ENCODE measurements around the gene DNAJC5G.
A peak's percentile ranks its signal among the peaks of the same experiment; 100 is the strongest.
"Not testable (repeated sequence)": the region's sequence is repeated elsewhere in the genome, so short reads cannot be mapped to it uniquely, and the experiment has no call there.

DNAJC5G gene

DNA sequence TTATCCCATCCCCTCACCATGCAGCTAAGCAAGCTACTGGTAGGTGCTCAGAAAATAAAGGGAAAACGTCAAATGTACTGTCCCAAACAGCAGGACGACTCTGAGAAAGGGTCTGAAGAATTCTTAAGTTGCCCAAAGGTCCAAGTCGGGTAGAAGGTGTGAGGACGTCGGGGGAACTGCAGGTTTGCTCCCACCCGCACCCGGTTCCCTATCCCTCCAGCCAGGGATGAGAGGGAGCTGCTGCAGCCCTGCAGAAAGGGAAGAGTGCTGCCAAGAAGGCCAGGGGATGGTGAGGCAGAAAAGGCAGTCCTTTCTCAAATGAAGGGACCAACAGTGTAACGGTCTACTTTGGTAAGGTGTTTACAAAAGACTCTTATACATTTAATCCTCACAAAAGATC is 39.9 kb downstream of the DNAJC5G start:
- no peak for DNase-seq (ENCODE audit: insufficient read length, low spot score)
- TF ChIP-seq TAF1 (IDR thresholded peaks at IDR 0.05; ENCODE audit: low read depth, low read length) (no peak), SPI1 (IDR thresholded peaks at IDR 0.05; ENCODE audit: low read depth, low read length) (no peak), PAX5 (IDR thresholded peaks at IDR 0.05; ENCODE audit: insufficient read depth, low read length, severe bottlenecking) (no peak), POLR2A (IDR thresholded peaks at IDR 0.05; ENCODE audit: low read depth, low read length) (no peak), POU2F2 (IDR thresholded peaks at IDR 0.05; ENCODE audit: low read depth, low read length) (no peak), POLR2AphosphoS5 (IDR thresholded peaks at IDR 0.05; ENCODE audit: low read depth, low read length) (no peak)
- FAIRE-seq = no peak

DNA sequence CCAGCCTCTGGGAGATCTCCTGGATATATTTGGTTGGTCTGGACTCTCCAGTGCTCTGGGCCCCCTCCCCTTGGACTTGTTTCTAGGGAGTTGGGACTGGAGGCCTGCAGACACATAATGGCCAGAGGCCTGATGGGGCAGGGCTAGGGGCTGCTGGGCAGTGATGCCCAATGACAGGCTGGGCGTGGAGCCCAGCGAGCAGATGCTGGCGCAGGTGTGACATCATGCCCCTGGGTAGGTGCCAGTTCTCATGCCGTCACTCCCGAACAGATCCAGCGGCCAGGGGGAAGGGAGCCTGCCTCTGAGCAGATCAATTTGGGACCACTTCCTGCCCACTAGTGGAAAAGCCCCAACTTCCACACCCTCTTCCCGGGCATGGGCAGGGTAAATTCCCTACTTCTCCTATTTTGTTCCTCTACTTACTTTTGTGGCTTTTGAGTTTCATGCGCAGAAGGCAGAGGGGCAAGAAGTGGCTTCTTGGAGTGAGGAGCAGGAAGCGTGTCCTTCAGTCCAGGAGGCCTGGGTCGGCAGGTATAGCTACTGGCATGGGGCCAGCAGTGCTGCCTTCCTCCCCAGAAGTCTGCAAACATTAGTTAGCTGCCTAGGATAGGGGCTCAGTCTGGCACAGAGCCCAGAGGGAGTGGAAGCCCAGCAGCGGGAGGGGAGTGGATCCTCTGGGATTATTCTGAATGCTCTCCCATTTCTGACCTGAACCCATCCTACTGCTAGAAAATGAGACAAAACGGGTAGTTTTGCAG is 41.6 kb downstream of the DNAJC5G start:
- no peak for TF ChIP-seq SPI1 (IDR thresholded peaks at IDR 0.05; ENCODE audit: low read depth, low read length)
- no peak for TF ChIP-seq TAF1 (IDR thresholded peaks at IDR 0.05; ENCODE audit: low read depth, low read length)
- no peak for TF ChIP-seq PAX5 (IDR thresholded peaks at IDR 0.05; ENCODE audit: insufficient read depth, low read length, severe bottlenecking)
- no peak for TF ChIP-seq POLR2A (IDR thresholded peaks at IDR 0.05; ENCODE audit: low read depth, low read length)
- no peak for TF ChIP-seq POLR2AphosphoS5 (IDR thresholded peaks at IDR 0.05; ENCODE audit: low read depth, low read length)
- TF ChIP-seq POU2F2 (IDR thresholded peaks at IDR 0.05; ENCODE audit: low read depth, low read length) = no peak
- FAIRE-seq (no peak), DNase-seq (ENCODE audit: insufficient read length, low spot score) (no peak)

DNA sequence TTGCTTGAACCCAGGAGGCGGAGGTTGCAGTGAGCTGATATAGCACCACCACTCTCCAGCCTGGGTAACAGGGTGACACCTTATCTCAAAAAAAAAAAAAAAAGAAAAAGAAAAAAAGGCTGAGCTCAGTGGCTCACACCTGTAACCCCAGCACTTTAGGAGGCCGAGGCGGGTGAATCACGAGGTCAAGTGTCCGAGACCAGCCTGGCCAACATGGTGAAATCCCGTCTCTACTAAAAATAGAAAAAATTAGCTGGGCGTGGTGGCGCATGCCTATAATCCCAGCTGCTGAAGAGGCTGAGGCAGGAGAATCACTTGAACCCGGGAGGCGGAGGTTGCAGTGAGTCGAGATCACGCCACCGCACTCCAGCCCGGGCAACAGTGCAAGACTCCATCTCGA is 44.6 kb downstream of the DNAJC5G start:
- DNase-seq (ENCODE audit: insufficient read length, low spot score); FAIRE-seq: not testable (repeated sequence)

DNA sequence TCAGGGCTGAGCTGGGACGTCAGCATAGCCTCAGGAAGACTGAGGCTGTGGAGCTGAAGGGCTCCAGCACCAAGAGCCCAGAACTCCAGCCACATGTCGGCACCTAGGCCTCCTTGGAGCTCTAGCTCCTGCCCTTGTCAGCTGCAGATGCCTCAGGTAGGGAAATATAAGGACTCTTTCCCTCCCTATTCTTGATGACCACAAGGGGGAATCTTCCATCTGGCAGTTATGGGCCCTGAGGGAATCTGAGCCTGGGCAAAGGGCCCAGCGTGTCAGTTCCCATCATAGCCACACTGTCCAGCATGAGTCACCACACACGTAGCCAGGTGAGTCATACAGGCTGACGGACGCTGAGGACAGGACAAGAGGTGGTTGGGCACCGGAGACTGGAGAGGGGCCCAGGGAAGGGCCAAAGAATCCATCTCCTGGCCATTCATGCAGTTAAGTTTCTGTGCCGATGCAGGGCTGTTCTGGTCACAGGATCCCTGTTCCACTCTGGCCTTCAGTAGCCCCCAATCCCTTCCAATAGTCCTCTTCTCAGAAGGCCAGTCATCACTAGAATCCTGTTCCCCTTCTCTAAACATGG is 45.8 kb downstream of the DNAJC5G start:
- no peak for DNase-seq (ENCODE audit: insufficient read length, low spot score)
- no peak for FAIRE-seq

DNA sequence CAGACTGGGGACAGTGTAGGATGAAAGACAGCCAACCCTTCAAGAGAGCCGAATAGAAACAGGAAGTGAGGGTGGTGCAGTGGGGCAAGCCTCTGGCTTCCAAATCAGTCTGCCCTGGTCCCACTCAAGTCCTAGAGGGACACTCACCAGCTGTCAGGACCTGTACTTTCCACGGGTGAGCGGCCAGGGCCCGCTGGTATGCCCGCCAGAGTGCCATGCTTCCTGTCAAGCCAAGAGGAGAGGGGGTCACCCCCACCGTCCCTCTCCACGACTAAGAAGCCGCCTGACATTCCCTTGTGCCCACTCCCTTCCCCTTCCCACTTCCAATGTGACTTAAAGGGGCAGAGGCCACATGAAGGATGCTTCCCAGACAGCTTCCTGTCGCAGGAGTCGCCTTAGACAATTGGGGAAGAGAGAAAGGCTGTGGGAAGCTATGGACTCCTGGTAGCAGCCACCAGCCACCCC is 47.1 kb downstream of the DNAJC5G start:
- FAIRE-seq (no peak), DNase-seq (ENCODE audit: insufficient read length, low spot score) (no peak)
- TF ChIP-seq SPI1 (IDR thresholded peaks at IDR 0.05; ENCODE audit: low read depth, low read length) = peak; percentile 91
- no peak; the same call in 1 of the 2 replicates for TF ChIP-seq POLR2A (IDR thresholded peaks at IDR 0.05; ENCODE audit: low read depth, low read length)

More for the DNA sequence above, 45.8 kb downstream of the DNAJC5G start:
- TF ChIP-seq TAF1 (IDR thresholded peaks at IDR 0.05; ENCODE audit: low read depth, low read length) (no peak), POLR2A (IDR thresholded peaks at IDR 0.05; ENCODE audit: low read depth, low read length) (no peak), POLR2AphosphoS5 (IDR thresholded peaks at IDR 0.05; ENCODE audit: low read depth, low read length) (no peak), PAX5 (IDR thresholded peaks at IDR 0.05; ENCODE audit: insufficient read depth, low read length, severe bottlenecking) (no peak), POU2F2 (IDR thresholded peaks at IDR 0.05; ENCODE audit: low read depth, low read length) (no peak), SPI1 (IDR thresholded peaks at IDR 0.05; ENCODE audit: low read depth, low read length) (no peak)

DNA sequence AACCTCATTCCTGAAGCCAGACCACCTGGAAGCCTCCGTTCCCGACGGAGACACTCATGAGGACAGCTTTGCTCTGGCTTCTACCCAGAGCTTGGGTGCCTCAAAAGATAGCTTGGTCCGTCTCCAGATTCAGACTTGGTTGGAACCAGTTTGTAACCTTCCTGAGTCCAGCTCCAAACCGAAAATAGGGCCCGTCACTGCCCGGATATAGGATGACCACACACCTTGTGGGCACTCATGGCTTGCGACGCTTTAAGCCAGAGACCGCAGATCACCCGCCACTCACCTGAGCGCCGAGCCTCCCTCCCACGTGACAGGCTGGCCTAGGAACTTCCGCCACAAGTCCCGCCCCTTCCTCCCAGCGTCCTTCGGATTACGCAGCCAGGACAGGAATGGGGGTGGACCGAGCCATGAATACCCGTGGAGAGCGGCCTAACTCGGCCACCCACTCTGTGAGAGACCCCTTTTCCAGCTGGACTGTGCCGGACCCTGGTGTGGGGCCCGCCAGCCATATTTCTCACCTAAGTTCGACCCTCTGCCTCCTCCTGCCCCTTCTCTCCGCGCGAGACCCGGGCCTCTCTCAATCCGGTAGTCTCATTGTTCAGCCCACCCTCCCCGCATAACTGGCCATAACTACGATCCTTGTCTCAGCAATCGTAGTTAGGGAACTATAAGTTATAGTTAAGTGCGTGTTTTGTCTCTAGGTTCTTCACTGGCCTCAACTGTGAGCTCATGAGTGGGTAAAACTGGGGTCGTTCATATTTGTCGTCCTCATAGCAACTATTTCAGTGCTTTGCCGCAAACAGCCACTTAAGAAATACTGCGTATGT is 47.7 kb downstream of the DNAJC5G start, which contains the start of gene MPV17:
TSS of gene MPV17 (minus strand) at position 332 of the 830 bp plus-strand sequence. CDS start 580 bp downstream, outside the sequence.
- DNase-seq (ENCODE audit: insufficient read length, low spot score) (peak; percentile 91), FAIRE-seq (peak; percentile 94)
- TF ChIP-seq POLR2A (IDR thresholded peaks at IDR 0.05; ENCODE audit: low read depth, low read length) (peak; percentile 95), POU2F2 (IDR thresholded peaks at IDR 0.05; ENCODE audit: low read depth, low read length) (peak; percentile 77), PAX5 (IDR thresholded peaks at IDR 0.05; ENCODE audit: insufficient read depth, low read length, severe bottlenecking) (no peak), SPI1 (IDR thresholded peaks at IDR 0.05; ENCODE audit: low read depth, low read length) (peak; percentile 46; the same call in 1 of the 2 replicates), TAF1 (IDR thresholded peaks at IDR 0.05; ENCODE audit: low read depth, low read length) (peak; percentile 82), POLR2AphosphoS5 (IDR thresholded peaks at IDR 0.05; ENCODE audit: low read depth, low read length) (peak; percentile 98)

DNA sequence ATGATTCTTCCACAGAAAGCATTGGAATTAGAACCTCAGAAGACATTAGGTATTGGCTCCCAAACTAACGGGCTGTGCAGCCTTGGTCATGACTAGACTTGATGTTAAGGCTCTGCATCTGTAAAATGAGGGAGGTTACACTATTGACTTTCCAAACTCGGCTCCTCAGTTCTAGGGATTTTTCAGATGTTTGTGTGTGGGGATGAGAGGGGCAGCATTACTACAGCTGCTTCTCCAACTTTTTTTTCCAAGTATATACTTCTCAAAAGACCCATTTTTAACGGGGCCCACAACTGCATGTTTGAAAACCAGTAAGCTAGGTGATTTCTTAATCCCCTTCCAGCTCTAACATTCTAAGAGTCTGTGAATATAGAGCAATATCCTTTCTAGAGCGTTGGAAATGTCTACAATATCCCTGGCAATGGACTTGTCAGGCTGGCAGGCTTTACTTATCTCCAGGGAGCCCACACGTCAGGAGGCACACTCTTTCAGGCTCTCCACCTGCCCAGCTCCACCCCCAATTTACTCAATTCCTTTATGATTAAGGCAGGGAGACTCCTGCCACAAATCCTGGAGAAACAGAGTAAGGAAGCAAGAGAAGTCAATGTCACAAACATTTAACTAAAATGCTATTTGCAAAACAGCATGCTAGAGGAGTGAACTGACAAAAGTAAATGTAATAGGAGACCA is 48.5 kb downstream of the DNAJC5G start:
- DNase-seq (ENCODE audit: insufficient read length, low spot score) (no peak), FAIRE-seq (no peak)
- TF ChIP-seq PAX5 (IDR thresholded peaks at IDR 0.05; ENCODE audit: insufficient read depth, low read length, severe bottlenecking) = no peak
- no peak for TF ChIP-seq TAF1 (IDR thresholded peaks at IDR 0.05; ENCODE audit: low read depth, low read length)
- TF ChIP-seq POLR2A (IDR thresholded peaks at IDR 0.05; ENCODE audit: low read depth, low read length) = no peak
- TF ChIP-seq POU2F2 (IDR thresholded peaks at IDR 0.05; ENCODE audit: low read depth, low read length) = no peak
- no peak; the same call in 1 of the 2 replicates for TF ChIP-seq POLR2AphosphoS5 (IDR thresholded peaks at IDR 0.05; ENCODE audit: low read depth, low read length)
- no peak for TF ChIP-seq SPI1 (IDR thresholded peaks at IDR 0.05; ENCODE audit: low read depth, low read length)

DNA sequence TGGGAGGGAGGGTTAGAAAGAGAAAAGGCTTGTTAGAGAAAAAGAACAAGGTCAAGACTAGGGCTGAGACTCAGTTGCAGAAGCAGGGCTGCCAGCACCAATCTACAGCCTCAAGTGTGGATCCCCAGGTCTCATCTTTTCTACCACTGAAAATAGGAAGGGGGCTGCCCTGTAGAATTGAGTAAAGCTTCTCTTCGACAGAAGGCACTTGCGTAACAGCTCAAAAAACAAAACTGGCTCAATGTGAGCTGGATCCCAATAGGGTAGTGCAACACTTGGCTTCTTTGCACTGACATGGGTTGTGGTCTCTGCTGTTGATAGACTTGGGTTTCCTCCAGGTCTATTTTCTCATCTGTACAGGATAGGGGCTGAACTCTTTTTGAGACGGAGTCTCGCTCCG is 49.5 kb downstream of the DNAJC5G start:
- TF ChIP-seq TAF1 (IDR thresholded peaks at IDR 0.05; ENCODE audit: low read depth, low read length) (no peak), SPI1 (IDR thresholded peaks at IDR 0.05; ENCODE audit: low read depth, low read length) (no peak), POLR2AphosphoS5 (IDR thresholded peaks at IDR 0.05; ENCODE audit: low read depth, low read length) (no peak), PAX5 (IDR thresholded peaks at IDR 0.05; ENCODE audit: insufficient read depth, low read length, severe bottlenecking) (no peak)
- DNase-seq (ENCODE audit: insufficient read length, low spot score) = no peak
- FAIRE-seq = no peak

Data from GM12891 (cell line).